Mucosa of descending colon (tissue), 3 donors: ENCODE results near the gene STOML2. TPM values are rescaled to one million over a fixed set of nuclear protein-coding genes. Genes with fewer than 3 reads are reported as not detected.
"Not testable (repeated sequence)": the region's sequence is repeated elsewhere in the genome, so short reads cannot be mapped to it uniquely, and the experiment has no call there.

ENCODE experiments used
- ATAC-seq: fragments of 200-7000 bp; cut with Tn5 transposase; one replicate; pipeline ENCODE4 v1.9.1; 2020; ENCODE audit warnings: mild to moderate bottlenecking, moderate library complexity
- DNase-seq, 3 donors: peaks; one replicate each; pipeline ENCODE4 v3.0.0-alpha.2; 2020
- H3K36me3 ChIP-seq: fragments of 200-600 bp; one replicate; pipeline ENCODE4 v1.8.0; 2021; ENCODE audit warnings: low read depth, mild to moderate bottlenecking
- H3K4me1 ChIP-seq: fragments of 200-600 bp; one replicate; pipeline ENCODE4 v1.8.0; 2021; ENCODE audit warnings: low read depth, mild to moderate bottlenecking
- H3K4me3 ChIP-seq: fragments of 200-600 bp; one replicate; pipeline ENCODE4 v1.8.0; 2021; ENCODE audit warnings: mild to moderate bottlenecking
- H3K9me3 ChIP-seq: fragments of 200-600 bp; one replicate; pipeline ENCODE4 v1.8.0; 2021; ENCODE audit warnings: mild to moderate bottlenecking
- CTCF ChIP-seq: fragments of 200-600 bp; IDR thresholded peaks from one replicate; pipeline ENCODE4 v1.8.0; 2022; ENCODE audit warnings: antibody characterized with exemption, mild to moderate bottlenecking
- intact Hi-C, 2 donors: fragments of 100-400 bp; cut with DNase I in 1 of 2; cut with micrococcal nuclease in 1 of 2; formaldehyde crosslinking; loops; one replicate each; pipeline versions ENCODE4 v1.11.0 to v1.11.1; 2022; cut with DNase I, micrococcal nuclease
- long read RNA-seq, 2 donors: library from polyadenylated mRNA; unstranded; transcript quantifications; one replicate each; pipeline ENCODE4 v2.0.0, GENCODE V29; 2019 to 2021
- total RNA-seq, 3 donors: library from RNA; stranded (reverse); fragmentation: NEBNext Ultra II Directional in 2 of 3; extraction: Animal tissue kit (Norgen Biotek cat#: 25700) in 2 of 3; gene quantifications; one replicate each; pipeline versions ENCODE4 v1.2.1 to v1.2.4, GENCODE V29; 2021 to 2023
- donor health status: DM: no; HTN: no; CAD: no; lungs with moderate emphysema.
- donor health status: DM: no; HTN: no; CAD: no.
- donor health status: DM: no; HTN: yes; CAD: no.

STOML2 gene
- total RNA-seq: 100 to 1,000 TPM in 2 of 3 donors, 10 to 100 TPM in 1; 96.3 to 109 (median 100) TPM
- long read RNA-seq, donor 1, transcript STOML2-201 (10 exons, 1,278 nt): major isoform, 144 of 160 reads
- long read RNA-seq, donor 1, partial matches to known transcripts: 8 of 160 reads
- long read RNA-seq, donor 1, other reads (novel, unspliced or antisense): 8 of 160 reads
- long read RNA-seq, donor 2, transcript STOML2-201 (10 exons, 1,278 nt): major isoform, 143 of 160 reads
- long read RNA-seq, donor 2, partial matches to known transcripts: 10 of 160 reads
- long read RNA-seq, donor 2, other reads (novel, unspliced or antisense): 7 of 160 reads

GRCh38 chr9:35102769-35103659 is at the start of gene STOML2:
Gene STOML2, minus strand, starts transcription at chr9:35103131. Its CDS starts 37 bp downstream, at chr9:35103094.
- DNase-seq: peak; percentile 92 to 96 (median 95)
- Histone ChIP-seq H3K4me1 (peaks cover 10% of the 10 kb centered on the region), H3K36me3 (no peaks in the 10 kb centered on the region), H3K9me3 (no peaks in the 10 kb centered on the region), H3K4me3 (peak within 1 kb of the TSS; percentile 50)
- no peak for TF ChIP-seq CTCF
- peak; percentile 99 for ATAC-seq
- intact Hi-C loops: no loop called here

- DNase-seq, intact Hi-C loops, H3K4me1 ChIP-seq, ATAC-seq, H3K36me3 ChIP-seq, H3K4me3 ChIP-seq: not testable (repeated sequence)
- H3K9me3 ChIP-seq: peaks cover 49% of the 10 kb centered on the region
Observed at GRCh38 chr9:35147941-35148563, 45.1 kb upstream of the STOML2 start.

GRCh38 chr9:35142037-35142436 is 39.1 kb upstream of the STOML2 start:
- H3K4me3 ChIP-seq: no peak overlapping the region
- H3K9me3 ChIP-seq: peaks cover 43% of the 10 kb centered on the region
- intact Hi-C loops: no loop called here
- H3K36me3 ChIP-seq: no peaks in the 10 kb centered on the region
- ATAC-seq (no peak), DNase-seq (no peak)
- H3K4me1 ChIP-seq: no peaks in the 10 kb centered on the region
- no peak for TF ChIP-seq CTCF

GRCh38 chr9:35140093-35140492 is 37.2 kb upstream of the STOML2 start:
- H3K36me3 ChIP-seq: no peaks in the 10 kb centered on the region
- TF ChIP-seq CTCF: no peak
- no peak for ATAC-seq
- H3K4me3 ChIP-seq: no peak overlapping the region
- intact Hi-C loops: no loop called here
- peaks cover 34% of the 10 kb centered on the region for H3K9me3 ChIP-seq
- H3K4me1 ChIP-seq: no peaks in the 10 kb centered on the region
- DNase-seq: no peak

- intact Hi-C loops: no loop called here
Observed at GRCh38 chr9:35136866-35137265, 33.9 kb upstream of the STOML2 start.

More at GRCh38 chr9:35136866-35137265, 33.9 kb upstream of the STOML2 start:
- no peaks in the 10 kb centered on the region for H3K4me1 ChIP-seq
- TF ChIP-seq CTCF: no peak
- H3K4me3 ChIP-seq: no peak overlapping the region
- ATAC-seq: no peak
- no peak for DNase-seq
- H3K9me3 ChIP-seq: peaks cover 11% of the 10 kb centered on the region
- H3K36me3 ChIP-seq: no peaks in the 10 kb centered on the region
